Fibroblast of villous mesenchyme (primary cell): ENCODE data around the gene TPPP. TPM values are rescaled to one million over a fixed set of nuclear protein-coding genes. Genes with fewer than 3 reads are reported as not detected.

Experiments
- DNase-seq: peaks from one replicate; pipeline ENCODE4 v3.0.0-alpha.2; 2010; ENCODE audit warnings: low read depth
- H3K4me3 ChIP-seq: 2 replicates; pipeline ENCODE4 v1.5.1; 2011; ENCODE audit warnings: low read depth, mild to moderate bottlenecking, low read length
- total RNA-seq: library from RNA; depleted of rRNA; stranded (reverse); fragments of >200 nt; gene quantifications from 2 replicates; pipeline ENCODE4 v1.2.3, GENCODE V29; 2012
- TF ChIP-seq, protein P1 (sequence below): IDR thresholded peaks from 2 replicates; pipeline ENCODE4 v1.5.1; 2012; ENCODE audit warnings: low read depth, mild to moderate bottlenecking, low read length; ENCODE audit not compliant: insufficient read depth

TPPP gene
- total RNA-seq, 1 donor = under 0.01 TPM

DNA sequence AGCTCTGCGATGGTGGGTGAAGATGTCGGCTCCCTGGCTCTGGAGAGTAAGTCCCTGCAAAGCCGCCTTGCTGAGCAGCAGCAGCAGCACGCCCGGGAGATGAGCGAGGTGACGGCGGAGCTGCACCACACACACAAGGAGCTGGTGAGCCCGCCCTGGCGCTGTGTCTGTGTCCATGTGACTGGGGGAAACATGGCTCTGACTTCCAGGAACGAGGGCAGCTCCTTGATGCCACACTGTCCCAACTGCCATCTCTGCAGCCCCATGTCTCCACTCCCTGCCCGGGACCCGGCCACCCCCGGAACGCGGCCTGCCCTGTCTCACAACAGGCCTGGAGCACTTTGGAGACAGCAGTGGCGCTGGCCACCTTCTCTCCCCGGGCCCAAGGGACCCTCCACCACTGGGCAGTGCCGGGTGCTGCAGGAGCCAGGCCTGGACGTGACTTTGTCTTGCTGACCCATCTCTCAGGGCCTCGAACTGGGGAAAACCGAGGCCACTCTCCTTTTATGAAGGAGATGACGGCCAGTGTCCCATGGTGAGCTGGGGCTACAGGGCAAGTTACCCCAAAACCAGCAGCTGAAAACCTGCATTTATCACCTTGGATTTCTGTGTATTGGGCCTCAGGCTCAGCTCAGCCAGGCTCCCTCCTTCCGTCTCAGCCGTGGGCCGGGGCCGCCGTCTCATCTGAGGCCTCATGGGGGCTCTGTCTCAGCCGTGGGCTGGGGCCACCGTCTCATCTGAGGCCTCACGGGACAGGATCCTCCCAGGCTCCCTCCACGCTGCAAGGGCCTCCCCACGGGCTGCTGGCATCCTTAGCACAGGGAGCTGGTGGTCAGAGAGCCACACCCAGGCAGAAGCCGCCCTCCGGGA is 52.5 kb downstream of the TPPP start:
- no peak overlapping the region for H3K4me3 ChIP-seq
- no peak for DNase-seq
- TF ChIP-seq, protein P1, sequence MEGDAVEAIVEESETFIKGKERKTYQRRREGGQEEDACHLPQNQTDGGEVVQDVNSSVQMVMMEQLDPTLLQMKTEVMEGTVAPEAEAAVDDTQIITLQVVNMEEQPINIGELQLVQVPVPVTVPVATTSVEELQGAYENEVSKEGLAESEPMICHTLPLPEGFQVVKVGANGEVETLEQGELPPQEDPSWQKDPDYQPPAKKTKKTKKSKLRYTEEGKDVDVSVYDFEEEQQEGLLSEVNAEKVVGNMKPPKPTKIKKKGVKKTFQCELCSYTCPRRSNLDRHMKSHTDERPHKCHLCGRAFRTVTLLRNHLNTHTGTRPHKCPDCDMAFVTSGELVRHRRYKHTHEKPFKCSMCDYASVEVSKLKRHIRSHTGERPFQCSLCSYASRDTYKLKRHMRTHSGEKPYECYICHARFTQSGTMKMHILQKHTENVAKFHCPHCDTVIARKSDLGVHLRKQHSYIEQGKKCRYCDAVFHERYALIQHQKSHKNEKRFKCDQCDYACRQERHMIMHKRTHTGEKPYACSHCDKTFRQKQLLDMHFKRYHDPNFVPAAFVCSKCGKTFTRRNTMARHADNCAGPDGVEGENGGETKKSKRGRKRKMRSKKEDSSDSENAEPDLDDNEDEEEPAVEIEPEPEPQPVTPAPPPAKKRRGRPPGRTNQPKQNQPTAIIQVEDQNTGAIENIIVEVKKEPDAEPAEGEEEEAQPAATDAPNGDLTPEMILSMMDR = no peak

- TF ChIP-seq, protein P1 = no peak
These were observed 53.5 kb downstream of the TPPP start for GRCh38 chr5:639584-640213.

DNA sequence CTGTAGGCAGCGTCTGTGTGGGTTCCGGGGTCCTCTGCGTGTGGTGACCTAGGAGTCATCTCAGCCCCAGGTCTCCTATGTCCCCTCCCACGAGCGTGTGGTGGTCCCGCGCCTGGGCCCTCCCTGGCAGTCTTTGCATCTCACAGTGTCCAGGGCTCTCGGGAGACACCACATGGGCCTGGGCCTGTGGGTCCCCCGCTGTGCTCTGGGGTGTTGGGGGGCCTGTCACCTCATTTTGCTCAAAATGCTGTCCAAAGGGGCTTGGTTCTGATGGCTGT is 54.0 kb downstream of the TPPP start:
- H3K4me3 ChIP-seq = no peak overlapping the region
- TF ChIP-seq, protein P1 = no peak
- DNase-seq = no peak

More at GRCh38 chr5:639584-640213, 53.5 kb downstream of the TPPP start:
- no peak for DNase-seq
- no peak overlapping the region for H3K4me3 ChIP-seq

- TF ChIP-seq, protein P1 = no peak
- no peak for DNase-seq
- no peak overlapping the region for H3K4me3 ChIP-seq
These were observed 54.5 kb downstream of the TPPP start for GRCh38 chr5:638501-639252.

DNA sequence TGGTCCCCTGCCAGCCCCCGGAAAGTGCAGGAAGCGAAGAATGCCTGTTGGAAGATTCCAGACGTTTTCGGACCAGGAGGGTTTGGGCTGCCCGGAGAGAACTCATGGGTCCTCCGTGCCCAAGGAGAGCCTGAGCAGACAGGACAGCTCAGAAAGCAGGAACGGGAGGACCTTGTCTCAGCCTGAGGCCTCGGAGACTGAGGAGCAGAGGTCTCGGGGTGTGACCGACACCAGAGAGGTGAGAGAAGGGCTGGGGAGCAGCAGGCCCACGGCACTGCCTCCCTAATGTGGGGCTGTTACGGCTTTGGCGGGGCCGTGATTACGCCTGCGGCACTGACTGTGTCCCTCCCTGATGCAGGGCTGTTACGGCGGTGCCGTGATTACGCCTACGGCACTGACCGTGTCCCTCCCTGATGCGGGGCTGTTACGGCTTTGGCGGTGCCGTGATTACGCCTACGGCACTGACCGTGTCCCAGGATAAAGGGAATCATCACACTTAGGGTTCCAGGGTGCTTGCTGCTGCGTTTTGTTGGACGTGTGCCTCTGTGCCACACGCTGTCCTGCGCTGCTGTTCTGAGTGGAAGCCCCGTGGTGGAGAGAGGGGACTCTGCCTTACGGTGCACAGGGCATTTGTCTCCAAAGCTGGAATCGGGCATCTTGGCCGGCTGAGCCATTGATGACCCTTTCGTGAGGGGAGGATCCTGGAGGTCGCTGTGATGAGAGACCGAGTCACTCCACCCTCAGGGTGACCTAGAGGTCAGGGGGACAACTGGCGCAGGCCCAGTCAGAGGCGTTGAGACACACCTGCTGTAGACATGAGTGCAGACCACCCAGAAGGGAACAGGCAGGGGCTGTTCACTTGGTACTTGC is 55.3 kb downstream of the TPPP start:
- no peak for DNase-seq
- TF ChIP-seq, protein P1 = no peak
- no peak overlapping the region for H3K4me3 ChIP-seq

DNA sequence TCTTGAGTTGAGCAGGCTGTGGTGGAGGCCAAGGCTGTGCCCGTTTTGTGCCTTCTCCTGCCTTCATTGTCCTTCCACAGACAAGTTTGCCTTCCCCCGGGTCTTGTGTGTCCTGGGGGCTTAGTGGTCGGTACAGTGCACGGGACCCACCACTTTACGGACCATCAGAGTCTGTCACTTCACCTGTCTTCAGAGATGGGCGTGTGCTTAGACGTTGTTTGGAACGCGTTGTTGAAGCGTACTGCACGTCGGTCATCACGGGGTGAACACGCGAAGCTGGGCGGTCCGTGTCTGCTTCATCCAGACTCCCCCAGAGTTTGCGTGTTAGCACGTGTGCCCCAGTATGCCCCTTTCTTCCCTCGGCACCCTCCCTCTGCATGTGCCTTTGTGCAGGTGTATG is 56.2 kb downstream of the TPPP start:
- TF ChIP-seq, protein P1 = no peak
- H3K4me3 ChIP-seq = no peak overlapping the region
- DNase-seq = no peak
